Fibroblast of lung (primary cell): ENCODE results near the gene PIK3C2B. TPM values are rescaled to one million over a fixed set of nuclear protein-coding genes. Genes with fewer than 3 reads are reported as not detected.
A peak's percentile ranks its signal among the peaks of the same experiment; 100 is the strongest.

Source experiments
- DNase-seq, 2 donors: peaks; one replicate each; pipeline versions ENCODE4 v3.0.0 to v3.0.0-alpha.2; 2010; ENCODE audit warnings: low read depth in 2 of 2
- H2AFZ ChIP-seq: 2 replicates; pipeline ENCODE4 v1.5.1; 2012; ENCODE audit warnings: low read length, control low read depth, inconsistent platforms
- H3K27ac ChIP-seq: 2 replicates; pipeline ENCODE4 v1.5.1; 2011; ENCODE audit warnings: low read length, control low read depth; ENCODE audit not compliant: insufficient read depth
- H3K27me3 ChIP-seq: 2 replicates; pipeline ENCODE4 v1.5.1; 2011; ENCODE audit warnings: mild to moderate bottlenecking, low read length; ENCODE audit not compliant: control insufficient read depth, insufficient read depth
- H3K36me3 ChIP-seq: 2 replicates; pipeline ENCODE4 v1.5.1; 2011; ENCODE audit warnings: low read length; ENCODE audit not compliant: control insufficient read depth, insufficient read depth
- H3K4me1 ChIP-seq: 2 replicates; pipeline ENCODE4 v1.5.1; 2011; ENCODE audit warnings: low read length; ENCODE audit not compliant: control insufficient read depth, insufficient read depth; ENCODE audit errors: extremely low read depth
- H3K4me2 ChIP-seq: 2 replicates; pipeline ENCODE4 v1.5.1; 2011; ENCODE audit warnings: low read length, control low read depth; ENCODE audit not compliant: insufficient read depth; ENCODE audit errors: extremely low read depth
- H3K4me3 ChIP-seq, 4 experiments: fragments of 200-600 bp in 1 of 4; sonication (generic) in 1 of 4; replicated peaks in 1 of 4; 2 replicates each; pipeline ENCODE4 v1.5.1; 2011 to 2016; ENCODE audit warnings: low read length in 4 of 4, low read depth in 3 of 4, mild to moderate bottlenecking in 3 of 4, control low read depth in 2 of 4, inconsistent platforms in 1 of 4, mixed read lengths in 1 of 4; ENCODE audit not compliant: insufficient read depth in 1 of 4; ENCODE audit errors: control extremely low read depth in 1 of 4
- H3K79me2 ChIP-seq: 2 replicates; pipeline ENCODE4 v1.5.1; 2012; ENCODE audit warnings: mild to moderate bottlenecking, low read length, inconsistent platforms; ENCODE audit not compliant: control insufficient read depth, insufficient read depth
- H3K9ac ChIP-seq: 2 replicates; pipeline ENCODE4 v1.5.1; 2011; ENCODE audit warnings: mild to moderate bottlenecking, low read length, control low read depth; ENCODE audit not compliant: insufficient read depth
- H3K9me3 ChIP-seq: 2 replicates; pipeline ENCODE4 v1.5.1; 2012; ENCODE audit warnings: low read depth, low read length; ENCODE audit not compliant: control insufficient read depth, insufficient read depth
- H4K20me1 ChIP-seq: 2 replicates; pipeline ENCODE4 v1.5.1; 2011; ENCODE audit warnings: low read length; ENCODE audit not compliant: control insufficient read depth, insufficient read depth; ENCODE audit errors: extremely low read depth
- CTCF ChIP-seq, 2 donors: IDR thresholded peaks in 1 of 2; conservative IDR thresholded peaks in 1 of 2; 1 replicate in 1 of 2; 2 replicates in 1 of 2; pipeline ENCODE4 v1.5.1; 2011 to 2012; ENCODE audit warnings: low read length in 2 of 2, control low read depth in 1 of 2, inconsistent platforms in 1 of 2, low read depth in 1 of 2, mild to moderate bottlenecking in 1 of 2
- EZH2 ChIP-seq: IDR thresholded peaks from 2 replicates; pipeline ENCODE4 v1.5.1; 2012; ENCODE audit warnings: low read length, control low read depth, mild to moderate bottlenecking; ENCODE audit errors: missing control alignments
- polyA plus RNA-seq, 2 donors: library from polyadenylated mRNA; depleted of rRNA in 1 of 2; stranded (reverse) in 1 of 2; unstranded in 1 of 2; fragments of >200 nt; gene quantifications; 2 replicates each; pipeline ENCODE4 v1.2.1, GENCODE V29; 2011 to 2012; ENCODE audit warnings: missing spikeins in 1 of 2
- total RNA-seq: library from RNA; depleted of rRNA; stranded (reverse); fragments of >200 nt; gene quantifications from 2 replicates; pipeline ENCODE4 v1.2.1, GENCODE V29; 2014

The PIK3C2B gene
- total and polyA plus RNA-seq, 2 donors (not counting 1 experiment from before 2014, with no cell fraction given) = 2.4 to 2.5 TPM

- Histone ChIP-seq H3K36me3 (no peaks in the 10 kb centered on the region), H3K79me2 (no peaks in the 10 kb centered on the region), H3K27me3 (peaks cover 7% of the 10 kb centered on the region), H3K9me3 (no peaks in the 10 kb centered on the region), H3K4me2 (no peak overlapping the region), H2AFZ (no peak overlapping the region), H3K4me1 (no peaks in the 10 kb centered on the region), H3K9ac (no peak overlapping the region), H4K20me1 (no peaks in the 10 kb centered on the region), H3K27ac (no peak overlapping the region), H3K4me3 (no peak overlapping the region)
- DNase-seq = no peak
- TF ChIP-seq CTCF (conservative IDR thresholded peaks at IDR 0.05 in 1 of 2, IDR thresholded peaks at IDR 0.05 in 1 of 2; ENCODE audit: low read depth in 1 of 2, low read length in 2 of 2) (no peak), EZH2 (no peak)
These were observed 34.9 kb downstream of the PIK3C2B start for GRCh38 chr1:204459706-204460105.

GRCh38 chr1:204457666-204458065 is 36.9 kb downstream of the PIK3C2B start:
- no peak for TF ChIP-seq EZH2
- TF ChIP-seq CTCF (conservative IDR thresholded peaks at IDR 0.05 in 1 of 2, IDR thresholded peaks at IDR 0.05 in 1 of 2; ENCODE audit: low read depth in 1 of 2, low read length in 2 of 2) = no peak
- no peaks in the 10 kb centered on the region for H4K20me1 ChIP-seq
- H3K4me2 ChIP-seq = no peak overlapping the region
- H3K9me3 ChIP-seq = no peaks in the 10 kb centered on the region
- no peak overlapping the region for H2AFZ ChIP-seq
- no peak overlapping the region for H3K9ac ChIP-seq
- no peaks in the 10 kb centered on the region for H3K79me2 ChIP-seq
- no peak for DNase-seq
- H3K4me1 ChIP-seq = no peaks in the 10 kb centered on the region
- peaks cover 4% of the 10 kb centered on the region for H3K27me3 ChIP-seq
- H3K36me3 ChIP-seq = no peaks in the 10 kb centered on the region
- H3K4me3 ChIP-seq = no peak overlapping the region
- no peak overlapping the region for H3K27ac ChIP-seq

- Histone ChIP-seq H4K20me1 (no peaks in the 10 kb centered on the region), H3K4me2 (no peak overlapping the region), H3K9ac (no peak overlapping the region), H3K27me3 (peaks cover 4% of the 10 kb centered on the region), H3K4me3 (no peak overlapping the region), H3K36me3 (no peaks in the 10 kb centered on the region), H3K27ac (no peak overlapping the region), H3K79me2 (no peaks in the 10 kb centered on the region), H2AFZ (no peak overlapping the region), H3K9me3 (no peaks in the 10 kb centered on the region), H3K4me1 (no peaks in the 10 kb centered on the region)
- TF ChIP-seq EZH2 (peak; percentile 44), CTCF (conservative IDR thresholded peaks at IDR 0.05 in 1 of 2, IDR thresholded peaks at IDR 0.05 in 1 of 2; ENCODE audit: low read depth in 1 of 2, low read length in 2 of 2) (no peak)
- peak in 1 of 2 donors; percentile 76 for DNase-seq
These were observed 37.7 kb downstream of the PIK3C2B start for GRCh38 chr1:204456826-204457442.
